SU-DHL-6 (cell line): Measurements from ENCODE around the gene NMT1.

Experiments
- H2AFZ ChIP-seq: fragments of 200-600 bp; sonication (generic); 2 replicates; pipeline ENCODE4 v1.6.1; 2014; ENCODE audit warnings: low read depth, mild to moderate bottlenecking, moderate library complexity, mixed read lengths, antibody characterized with exemption, low read length; ENCODE audit not compliant: severe bottlenecking
- H3F3A ChIP-seq: fragments of 200-600 bp; shearing (Covaris generic); 2 replicates; pipeline ENCODE4 v1.6.0; 2016; ENCODE audit warnings: antibody characterized with exemption, mild to moderate bottlenecking; ENCODE audit not compliant: insufficient read depth
- H3K27ac ChIP-seq: fragments of 200-600 bp; sonication (generic); 2 replicates; pipeline ENCODE4 v1.5.1; 2016; ENCODE audit warnings: low read depth, mild to moderate bottlenecking, low read length, moderate library complexity, mixed read lengths
- H3K27me3 ChIP-seq: fragments of 200-600 bp; sonication (generic), shearing (Covaris generic); 2 replicates; pipeline ENCODE4 v1.6.0; 2014; ENCODE audit warnings: mild to moderate bottlenecking, low read length
- H3K36me3 ChIP-seq: fragments of 200-600 bp; sonication (generic); 2 replicates; pipeline ENCODE4 v1.6.1; 2014; ENCODE audit warnings: mild to moderate bottlenecking, low read length, mixed read lengths
- H3K4me2 ChIP-seq: fragments of 300-600, 200-600 bp; shearing (Covaris generic), sonication (generic); 2 replicates; pipeline ENCODE4 v1.6.0; 2014; ENCODE audit warnings: low read length, low read depth, mild to moderate bottlenecking; ENCODE audit not compliant: poor library complexity, severe bottlenecking
- H3K4me3 ChIP-seq: fragments of 200-600 bp; sonication (generic); 2 replicates; pipeline ENCODE4 v1.5.1; 2014; ENCODE audit warnings: antibody characterized with exemption, low read length, mild to moderate bottlenecking, mixed read lengths; ENCODE audit not compliant: insufficient read depth, poor library complexity, severe bottlenecking
- H3K79me2 ChIP-seq: fragments of 200-600 bp; sonication (generic); 2 replicates; pipeline ENCODE4 v1.6.1; 2014; ENCODE audit warnings: mild to moderate bottlenecking, low read length, moderate library complexity; ENCODE audit not compliant: insufficient read depth
- H3K9ac ChIP-seq: fragments of 200-600 bp; sonication (generic); 2 replicates; pipeline ENCODE4 v1.7.0; 2014; ENCODE audit warnings: mild to moderate bottlenecking, low read length
- H3K9me2 ChIP-seq: fragments of 200-600 bp; sonication (generic); replicated peaks from 2 replicates; pipeline ENCODE4 v1.6.1; 2014; ENCODE audit warnings: low read length; ENCODE audit not compliant: insufficient read depth
- H3K9me3 ChIP-seq: fragments of 200-600 bp; sonication (generic); 2 replicates; pipeline ENCODE4 v1.6.1; 2014; ENCODE audit warnings: low read length, mixed read lengths; ENCODE audit not compliant: insufficient read depth
- H4K20me1 ChIP-seq: fragments of 200-600 bp; sonication (generic); 2 replicates; pipeline ENCODE4 v1.6.1; 2014; ENCODE audit warnings: low read depth, mild to moderate bottlenecking, antibody characterized with exemption, low read length, moderate library complexity, mixed read lengths
- EZH2phosphoT487 ChIP-seq: fragments of 200-600 bp; sonication (generic), shearing (Covaris generic); conservative IDR thresholded peaks from 2 replicates; pipeline ENCODE4 v1.6.1; 2018; ENCODE audit warnings: mild to moderate bottlenecking, antibody characterized with exemption, low read length, moderate library complexity, mixed read lengths
- TF ChIP-seq, protein P1 (sequence below): fragments of 200-600 bp; sonication (generic); IDR thresholded peaks from one replicate; pipeline ENCODE4 v1.5.1; 2017; ENCODE audit warnings: antibody characterized with exemption, mild to moderate bottlenecking, low read length, moderate library complexity; ENCODE audit not compliant: insufficient read depth, poor library complexity, severe bottlenecking

The NMT1 gene

GRCh38 chr17:45136846-45137560 is 75.9 kb downstream of the NMT1 start:
- no peak overlapping the region for H3K4me2 ChIP-seq
- no peak overlapping the region for H3K27ac ChIP-seq

DNA sequence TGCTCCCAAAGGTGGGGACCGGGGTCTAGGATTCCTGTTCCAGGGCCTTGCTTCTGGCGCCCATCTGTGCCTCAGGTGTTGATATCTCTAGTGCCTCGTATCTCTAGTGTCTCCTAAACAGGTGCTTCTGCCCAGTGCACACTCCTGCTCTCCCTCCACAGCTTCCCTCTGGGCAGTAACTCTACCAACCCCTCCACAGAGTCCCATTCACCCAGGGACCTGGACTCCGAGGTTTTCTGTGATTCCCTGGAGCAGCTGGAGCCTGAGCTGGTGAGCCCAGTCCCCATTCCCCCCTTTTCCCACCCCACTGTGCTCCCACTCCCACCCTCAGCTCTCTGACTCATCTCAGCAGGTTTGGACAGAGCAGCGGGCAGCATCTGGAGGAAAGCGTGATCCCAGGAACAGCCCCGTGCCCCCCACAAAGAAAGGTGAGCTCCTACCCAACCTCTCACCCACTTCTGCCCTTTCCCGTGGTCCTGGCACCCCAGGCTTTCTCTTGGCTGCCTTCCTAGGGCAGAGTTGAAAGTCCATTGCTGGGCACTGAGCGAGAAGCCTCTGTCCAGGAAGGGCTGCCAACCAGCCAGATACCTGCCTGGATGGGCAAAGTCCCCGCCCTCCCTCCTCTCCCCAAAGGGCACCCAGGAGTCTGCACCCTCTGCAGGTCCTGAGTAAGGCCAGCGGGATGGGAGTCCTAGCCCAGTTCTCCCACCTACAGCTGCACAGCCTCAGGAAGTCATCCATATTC is 76.6 kb downstream of the NMT1 start:
- Histone ChIP-seq H3F3A (peaks cover 4% of the 10 kb centered on the region; the same call in 1 of the 2 replicates), H3K9me3 (no peaks in the 10 kb centered on the region), H4K20me1 (no peaks in the 10 kb centered on the region), H3K79me2 (no peaks in the 10 kb centered on the region), H3K27me3 (no peaks in the 10 kb centered on the region), H3K36me3 (no peaks in the 10 kb centered on the region), H3K4me2 (no peak overlapping the region), H3K27ac (no peak overlapping the region), H2AFZ (no peak overlapping the region), H3K9ac (no peak overlapping the region), H3K4me3 (no peak overlapping the region), H3K9me2 (no peaks in the 10 kb centered on the region)
- no peak for TF ChIP-seq EZH2phosphoT487
- TF ChIP-seq, protein P1, sequence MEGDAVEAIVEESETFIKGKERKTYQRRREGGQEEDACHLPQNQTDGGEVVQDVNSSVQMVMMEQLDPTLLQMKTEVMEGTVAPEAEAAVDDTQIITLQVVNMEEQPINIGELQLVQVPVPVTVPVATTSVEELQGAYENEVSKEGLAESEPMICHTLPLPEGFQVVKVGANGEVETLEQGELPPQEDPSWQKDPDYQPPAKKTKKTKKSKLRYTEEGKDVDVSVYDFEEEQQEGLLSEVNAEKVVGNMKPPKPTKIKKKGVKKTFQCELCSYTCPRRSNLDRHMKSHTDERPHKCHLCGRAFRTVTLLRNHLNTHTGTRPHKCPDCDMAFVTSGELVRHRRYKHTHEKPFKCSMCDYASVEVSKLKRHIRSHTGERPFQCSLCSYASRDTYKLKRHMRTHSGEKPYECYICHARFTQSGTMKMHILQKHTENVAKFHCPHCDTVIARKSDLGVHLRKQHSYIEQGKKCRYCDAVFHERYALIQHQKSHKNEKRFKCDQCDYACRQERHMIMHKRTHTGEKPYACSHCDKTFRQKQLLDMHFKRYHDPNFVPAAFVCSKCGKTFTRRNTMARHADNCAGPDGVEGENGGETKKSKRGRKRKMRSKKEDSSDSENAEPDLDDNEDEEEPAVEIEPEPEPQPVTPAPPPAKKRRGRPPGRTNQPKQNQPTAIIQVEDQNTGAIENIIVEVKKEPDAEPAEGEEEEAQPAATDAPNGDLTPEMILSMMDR: no peak

More at GRCh38 chr17:45136846-45137560, 75.9 kb downstream of the NMT1 start:
- no peaks in the 10 kb centered on the region for H3K9me2 ChIP-seq
- H3K9me3 ChIP-seq: no peaks in the 10 kb centered on the region
- H3K27me3 ChIP-seq: no peaks in the 10 kb centered on the region
- no peak overlapping the region for H2AFZ ChIP-seq
- H3K79me2 ChIP-seq: no peaks in the 10 kb centered on the region
- no peak overlapping the region for H3K4me3 ChIP-seq
- peaks cover 4% of the 10 kb centered on the region; the same call in 1 of the 2 replicates for H3F3A ChIP-seq
- no peak for TF ChIP-seq EZH2phosphoT487
- TF ChIP-seq, protein P1: no peak
- no peak overlapping the region for H3K9ac ChIP-seq
- no peaks in the 10 kb centered on the region for H4K20me1 ChIP-seq
- no peaks in the 10 kb centered on the region for H3K36me3 ChIP-seq

DNA sequence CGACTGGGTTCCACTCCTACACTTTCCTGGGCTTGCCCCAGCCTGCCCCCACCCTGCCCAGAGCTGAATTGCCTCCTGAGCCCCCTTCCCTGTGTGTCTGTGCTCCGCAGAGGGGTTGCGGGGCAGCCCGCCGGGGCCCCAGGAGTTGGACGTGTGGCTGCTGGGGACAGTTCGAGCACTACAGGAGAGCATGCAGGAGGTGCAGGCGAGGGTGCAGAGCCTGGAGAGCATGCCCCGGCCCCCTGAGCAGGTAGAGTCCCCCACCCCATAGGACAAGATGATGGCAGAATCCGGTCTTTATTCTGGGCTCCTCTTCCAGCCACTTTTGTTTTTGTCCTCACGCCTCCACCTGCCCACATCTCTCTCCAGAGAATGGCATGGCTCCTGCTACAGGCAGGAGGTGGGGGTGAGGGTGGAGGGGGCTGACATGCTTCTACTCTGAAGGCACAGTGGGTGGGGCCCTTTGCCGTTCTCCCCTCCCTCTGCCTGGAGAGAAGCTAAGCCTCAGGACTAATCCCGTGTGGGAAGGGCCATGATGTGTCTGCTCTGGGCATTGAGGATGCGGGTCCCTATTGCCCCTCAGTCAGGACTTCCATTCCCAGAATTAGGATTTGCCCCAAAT is 77.9 kb downstream of the NMT1 start:
- Histone ChIP-seq H3K9me2 (no peaks in the 10 kb centered on the region), H3K36me3 (no peaks in the 10 kb centered on the region), H3K27me3 (no peaks in the 10 kb centered on the region), H2AFZ (no peak overlapping the region), H3K79me2 (no peaks in the 10 kb centered on the region), H3K4me2 (no peak overlapping the region), H3K27ac (no peak overlapping the region), H3K9me3 (no peaks in the 10 kb centered on the region), H3K9ac (no peak overlapping the region), H3F3A (peaks cover 1% of the 10 kb centered on the region; the same call in 1 of the 2 replicates), H3K4me3 (no peak overlapping the region), H4K20me1 (no peaks in the 10 kb centered on the region)
- TF ChIP-seq, protein P1: no peak
- no peak for TF ChIP-seq EZH2phosphoT487
